Measurements from ENCODE around the gene DYDC1.

- TF ChIP-seq CTCF (IDR thresholded peaks at IDR 0.05) = no peak
- no peak for TF ChIP-seq POLR2A (IDR thresholded peaks at IDR 0.05)
Observed at GRCh38 chr10:80313523-80313922, 43.0 kb downstream of the DYDC1 start.
